Measurements from ENCODE around the gene CUBN.

The CUBN gene

DNA sequence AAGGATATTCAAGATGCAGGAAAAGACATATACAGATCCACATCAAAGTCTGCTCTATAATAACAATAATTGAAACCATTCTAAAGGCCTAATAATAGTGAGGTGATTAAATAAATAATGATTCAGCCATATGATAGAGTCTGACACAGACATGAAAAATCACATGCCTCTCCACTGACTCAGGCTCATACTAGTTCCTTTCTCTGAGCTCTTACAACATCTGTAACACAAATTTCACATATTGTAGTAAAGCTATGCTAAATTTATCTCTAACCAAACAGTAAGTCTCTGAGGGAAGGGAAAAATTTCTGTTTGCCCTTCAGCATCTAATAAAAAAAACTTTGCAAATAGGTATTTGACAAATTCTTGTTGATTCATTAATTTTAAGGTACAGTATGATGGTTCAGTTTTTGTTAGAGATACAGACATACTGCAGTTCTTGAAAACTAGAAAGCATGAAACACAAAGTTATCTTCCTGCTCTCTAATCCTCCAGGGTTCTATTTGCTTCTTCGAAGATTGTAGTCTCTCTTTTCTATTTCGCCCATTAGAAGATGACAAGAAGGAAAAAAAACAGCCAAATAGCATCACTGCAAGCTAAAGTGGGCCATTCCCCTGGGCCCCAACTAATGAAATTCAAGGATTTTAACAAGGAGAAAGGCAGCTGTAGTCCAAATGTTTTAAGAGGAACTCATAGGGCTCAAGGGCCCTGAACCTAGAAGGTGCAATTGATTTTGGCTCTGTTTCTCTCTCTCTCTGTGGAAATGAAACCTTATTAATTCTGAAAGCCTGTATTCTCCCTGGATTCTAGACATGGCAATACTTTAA, 53.9 kb downstream of the CUBN start:
- in situ Hi-C loops (cut with MboI; ENCODE audit: low sequenced_read_pairs), result no loop called here

GRCh38 chr10:17074541-17074847, 55.1 kb downstream of the CUBN start:
- in situ Hi-C loops (cut with MboI; ENCODE audit: low sequenced_read_pairs), result no loop called here

GRCh38 chr10:17073725-17074540, 55.7 kb downstream of the CUBN start:
- in situ Hi-C loops (cut with MboI; ENCODE audit: low sequenced_read_pairs), result no loop called here

GRCh38 chr10:17068953-17069352, 60.7 kb downstream of the CUBN start:
- in situ Hi-C loops (cut with MboI; ENCODE audit: low sequenced_read_pairs), result no loop called here

GRCh38 chr10:17067376-17068264, 62.0 kb downstream of the CUBN start:
- in situ Hi-C loops (cut with MboI; ENCODE audit: low sequenced_read_pairs), result no loop called here

GRCh38 chr10:17066807-17067206, 62.8 kb downstream of the CUBN start:
- in situ Hi-C loops (cut with MboI; ENCODE audit: low sequenced_read_pairs), result no loop called here

GRCh38 chr10:17066000-17066399, 63.6 kb downstream of the CUBN start:
- in situ Hi-C loops (cut with MboI; ENCODE audit: low sequenced_read_pairs), result no loop called here

GRCh38 chr10:17065273-17065672, 64.3 kb downstream of the CUBN start:
- in situ Hi-C loops (cut with MboI; ENCODE audit: low sequenced_read_pairs), result no loop called here

- in situ Hi-C loops (cut with MboI; ENCODE audit: low sequenced_read_pairs), result no loop called here
Observed at GRCh38 chr10:17064435-17064834, 65.2 kb downstream of the CUBN start.

DNA sequence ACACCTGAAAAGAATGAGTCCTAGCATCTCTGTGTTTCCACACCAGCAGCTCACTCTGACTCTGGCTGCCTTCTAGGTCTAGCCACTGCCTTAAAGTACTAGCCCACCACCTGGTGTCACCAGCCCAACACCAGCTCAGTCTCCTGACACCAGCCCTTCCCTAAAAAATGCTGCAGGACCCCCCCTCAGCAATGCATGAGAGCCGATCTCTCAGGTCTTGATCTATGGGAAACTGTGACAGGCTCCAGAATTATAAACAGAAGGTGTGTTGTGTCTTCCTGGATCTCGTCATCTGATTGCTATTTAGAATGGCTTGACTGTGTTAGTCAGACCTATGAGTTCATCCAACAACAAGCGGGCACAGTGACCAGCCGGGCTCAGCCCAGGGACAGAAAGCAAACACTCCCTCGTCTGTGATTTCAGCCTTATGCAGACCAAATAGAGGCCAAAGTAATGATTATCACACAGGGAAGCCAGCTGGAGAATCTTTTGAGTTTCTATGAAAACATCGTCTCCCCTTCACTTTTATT, 66.6 kb downstream of the CUBN start:
- in situ Hi-C loops (cut with MboI; ENCODE audit: low sequenced_read_pairs), result no loop called here

- in situ Hi-C loops (cut with MboI; ENCODE audit: low sequenced_read_pairs), result no loop called here
Observed at GRCh38 chr10:17062493-17062892, 67.1 kb downstream of the CUBN start.

DNA sequence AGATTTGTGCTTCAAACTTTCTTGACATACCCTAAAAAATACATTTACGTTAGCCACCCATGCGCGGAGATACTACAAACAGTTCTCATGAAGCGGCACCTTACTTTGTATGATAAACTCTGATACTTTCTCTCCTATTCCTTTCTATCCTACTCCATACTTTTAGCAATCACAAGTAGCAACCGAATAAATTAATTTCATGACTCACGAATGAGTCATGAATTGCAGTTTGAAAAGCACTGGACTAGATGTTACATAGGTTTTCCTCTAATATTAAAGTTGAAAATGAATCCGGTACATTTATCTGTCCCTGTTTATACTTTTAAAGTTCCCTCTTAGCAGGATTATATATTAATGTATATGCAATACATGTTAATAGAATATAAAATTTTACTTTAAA, 67.6 kb downstream of the CUBN start:
- in situ Hi-C loops (cut with MboI; ENCODE audit: low sequenced_read_pairs), result no loop called here

- in situ Hi-C loops (cut with MboI; ENCODE audit: low sequenced_read_pairs), result no loop called here
Observed at GRCh38 chr10:17061418-17061817, 68.2 kb downstream of the CUBN start.

- in situ Hi-C loops (cut with MboI; ENCODE audit: low sequenced_read_pairs), result no loop called here
Observed at GRCh38 chr10:17060289-17060688, 69.3 kb downstream of the CUBN start.

DNA sequence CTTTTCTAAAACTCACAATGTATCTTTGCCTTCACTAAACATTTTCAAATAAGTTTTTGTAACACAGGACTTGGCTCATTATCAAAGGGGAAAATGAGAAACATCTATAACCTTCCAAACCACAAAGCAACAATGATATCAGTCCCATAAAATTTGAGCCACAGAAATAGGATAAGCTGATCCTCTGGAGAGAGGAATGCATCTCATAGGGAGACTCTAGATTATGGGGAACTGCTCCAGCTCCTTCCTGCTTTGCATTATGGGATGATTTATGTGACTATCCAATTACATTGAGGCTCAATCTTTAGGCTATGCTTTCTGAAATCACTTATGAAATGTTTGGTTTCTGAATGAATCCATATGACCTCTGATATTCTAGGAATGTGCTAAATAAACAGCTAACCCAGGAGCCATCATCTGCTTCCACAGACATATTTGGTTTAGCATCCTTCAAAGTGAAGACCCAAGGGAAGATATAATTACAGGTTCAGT, 70.4 kb downstream of the CUBN start:
- in situ Hi-C loops (cut with MboI; ENCODE audit: low sequenced_read_pairs), result no loop called here

- in situ Hi-C loops (cut with MboI; ENCODE audit: low sequenced_read_pairs), result no loop called here
Observed at GRCh38 chr10:17058093-17058492, 71.5 kb downstream of the CUBN start.

DNA sequence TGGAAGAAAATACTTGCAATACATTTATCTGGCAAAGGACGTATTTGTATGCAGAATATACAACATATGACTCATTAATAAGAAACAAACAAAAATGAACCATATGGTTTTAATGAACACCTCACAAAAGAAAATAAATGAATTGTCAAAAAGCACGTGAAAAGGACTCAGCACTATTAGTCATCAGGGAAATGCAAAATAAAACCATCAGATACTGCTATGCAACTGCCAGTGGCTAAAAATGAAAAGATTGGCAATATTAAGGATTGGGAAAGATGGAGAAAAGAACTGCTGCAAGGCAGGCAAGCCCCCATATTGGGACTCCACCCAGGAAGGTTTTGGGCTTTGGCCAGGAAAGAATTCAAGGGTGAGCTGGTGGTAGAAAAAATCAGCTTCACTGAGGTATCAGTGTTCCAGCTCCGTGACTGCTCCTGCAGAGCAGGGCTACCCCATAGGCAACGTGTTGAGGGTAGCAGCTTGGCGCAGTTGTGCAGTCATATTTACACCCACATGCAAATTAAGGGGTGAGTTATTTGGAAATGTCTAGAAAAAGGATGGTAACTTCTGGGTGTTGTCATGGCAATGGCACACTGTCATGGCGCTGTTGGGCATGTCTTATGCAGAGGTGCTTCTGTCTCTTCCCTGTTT, 72.7 kb downstream of the CUBN start:
- in situ Hi-C loops (cut with MboI; ENCODE audit: low sequenced_read_pairs), result no loop called here

DNA sequence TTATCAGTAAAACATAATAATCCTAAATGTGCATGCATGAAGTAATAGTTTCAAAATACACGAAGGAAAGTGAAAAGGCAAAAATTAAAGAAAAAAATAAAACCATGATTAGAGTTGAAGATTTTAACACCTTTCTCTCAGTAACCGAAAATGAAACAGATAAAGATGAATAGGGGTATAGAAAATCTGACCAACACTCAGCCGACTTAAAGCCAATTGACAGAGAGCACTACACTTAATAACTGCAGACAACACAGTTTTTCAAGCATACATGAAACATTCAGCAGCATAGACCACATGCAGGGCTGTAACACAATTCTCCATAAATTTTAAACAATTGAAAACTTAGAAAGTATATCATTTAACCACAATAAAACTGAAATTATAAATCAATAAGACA, 76.1 kb downstream of the CUBN start:
- in situ Hi-C loops (cut with MboI; ENCODE audit: low sequenced_read_pairs), result no loop called here

- in situ Hi-C loops (cut with MboI; ENCODE audit: low sequenced_read_pairs), result no loop called here
Observed at GRCh38 chr10:17053061-17053460, 76.5 kb downstream of the CUBN start.

- in situ Hi-C loops (cut with MboI; ENCODE audit: low sequenced_read_pairs), result no loop called here
Observed at GRCh38 chr10:17051851-17052250, 77.8 kb downstream of the CUBN start.
